GM12872 (cell line): ENCODE data around the gene CES5A.

Experiments
- TF ChIP-seq, protein P1 (sequence below): IDR thresholded peaks from 3 replicates; pipeline ENCODE4 v1.5.1; 2011; ENCODE audit warnings: low read depth, mild to moderate bottlenecking, low read length, moderate library complexity; ENCODE audit not compliant: insufficient read depth

CES5A gene

DNA sequence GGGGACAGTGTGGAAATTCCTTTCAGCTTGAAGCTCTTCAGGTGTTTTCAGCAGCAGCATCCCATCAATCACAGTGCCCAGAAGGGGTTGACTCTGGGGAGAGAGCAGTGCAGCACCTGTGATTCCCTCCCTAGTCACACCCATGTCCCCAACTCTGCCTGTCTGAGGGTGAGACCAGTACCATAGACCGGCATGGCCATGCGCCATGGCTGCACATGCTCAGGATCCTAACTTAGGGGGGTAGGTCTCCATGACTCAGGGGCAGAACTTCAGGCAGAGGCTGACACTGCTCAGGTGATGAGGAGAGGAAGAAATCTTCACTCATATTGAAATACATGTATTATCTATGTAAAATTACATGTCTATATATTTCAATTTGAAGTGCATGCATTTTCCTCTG is 62.2 kb downstream of the CES5A start:
- TF ChIP-seq, protein P1, sequence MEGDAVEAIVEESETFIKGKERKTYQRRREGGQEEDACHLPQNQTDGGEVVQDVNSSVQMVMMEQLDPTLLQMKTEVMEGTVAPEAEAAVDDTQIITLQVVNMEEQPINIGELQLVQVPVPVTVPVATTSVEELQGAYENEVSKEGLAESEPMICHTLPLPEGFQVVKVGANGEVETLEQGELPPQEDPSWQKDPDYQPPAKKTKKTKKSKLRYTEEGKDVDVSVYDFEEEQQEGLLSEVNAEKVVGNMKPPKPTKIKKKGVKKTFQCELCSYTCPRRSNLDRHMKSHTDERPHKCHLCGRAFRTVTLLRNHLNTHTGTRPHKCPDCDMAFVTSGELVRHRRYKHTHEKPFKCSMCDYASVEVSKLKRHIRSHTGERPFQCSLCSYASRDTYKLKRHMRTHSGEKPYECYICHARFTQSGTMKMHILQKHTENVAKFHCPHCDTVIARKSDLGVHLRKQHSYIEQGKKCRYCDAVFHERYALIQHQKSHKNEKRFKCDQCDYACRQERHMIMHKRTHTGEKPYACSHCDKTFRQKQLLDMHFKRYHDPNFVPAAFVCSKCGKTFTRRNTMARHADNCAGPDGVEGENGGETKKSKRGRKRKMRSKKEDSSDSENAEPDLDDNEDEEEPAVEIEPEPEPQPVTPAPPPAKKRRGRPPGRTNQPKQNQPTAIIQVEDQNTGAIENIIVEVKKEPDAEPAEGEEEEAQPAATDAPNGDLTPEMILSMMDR, result no peak

GRCh38 chr16:55811811-55812210 is 63.4 kb downstream of the CES5A start:
- TF ChIP-seq, protein P1, result no peak

DNA sequence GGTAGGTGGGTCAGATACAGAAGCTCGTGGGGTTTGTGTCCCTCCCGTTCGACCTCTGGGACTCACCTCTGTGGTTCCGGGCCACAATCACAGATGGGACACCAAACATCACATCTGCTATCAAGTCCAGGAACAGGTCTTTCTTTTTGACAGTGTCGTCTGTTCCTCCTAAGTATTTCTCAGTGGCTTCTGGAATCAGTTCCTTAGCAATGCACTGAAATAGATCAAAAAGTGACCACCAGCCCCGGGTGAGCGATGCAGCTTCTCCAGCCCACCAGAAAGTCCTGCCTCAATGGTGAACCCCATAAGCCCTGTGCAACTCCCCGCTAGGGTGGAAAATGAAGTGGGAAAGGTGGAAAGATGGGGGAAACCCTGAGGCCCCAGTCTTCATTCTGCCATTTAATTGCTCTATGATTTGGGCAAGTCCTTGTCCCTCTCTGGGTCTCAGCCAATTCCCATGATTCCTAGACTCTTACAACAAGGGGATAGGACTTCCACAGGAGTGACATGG is 64.7 kb downstream of the CES5A start:
- TF ChIP-seq, protein P1, result no peak

DNA sequence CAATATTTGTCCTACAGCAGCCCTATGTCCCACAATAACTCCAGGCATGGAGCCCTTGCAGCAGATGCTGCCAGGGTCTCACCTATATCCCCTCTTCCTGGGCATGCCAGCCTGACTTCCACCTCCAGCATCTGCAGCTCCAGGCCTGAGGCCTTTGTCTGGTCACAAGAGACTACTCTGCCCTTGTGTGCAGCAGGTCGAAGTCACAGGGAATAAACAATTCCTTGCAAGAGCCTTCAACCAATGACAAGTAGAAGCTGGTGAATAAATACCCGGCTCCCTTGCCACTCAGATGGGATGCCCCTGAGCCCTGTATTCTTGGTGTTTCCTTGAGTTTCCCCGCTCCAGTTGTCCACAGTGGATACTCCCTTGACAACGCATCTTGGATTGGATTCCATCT is 65.3 kb downstream of the CES5A start:
- TF ChIP-seq, protein P1, result no peak

DNA sequence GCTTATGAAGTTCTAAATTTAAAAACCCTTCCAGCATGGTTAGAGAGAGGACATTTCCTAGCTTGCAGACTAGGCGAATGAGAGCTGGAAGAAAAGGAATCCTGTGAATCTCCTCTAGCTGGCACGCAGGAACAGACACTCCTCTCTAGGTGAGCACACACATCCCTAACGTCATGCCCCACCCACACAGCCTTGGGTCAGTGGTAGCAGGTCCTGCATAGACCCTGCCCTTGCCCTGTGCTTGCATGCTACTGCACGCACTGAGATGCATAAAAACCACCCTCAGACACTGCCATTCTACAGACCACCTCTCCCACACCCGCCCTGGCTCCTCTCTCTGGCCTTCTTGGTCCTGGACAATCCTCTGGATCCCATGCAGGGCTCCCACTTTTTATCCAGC is 65.8 kb downstream of the CES5A start:
- TF ChIP-seq, protein P1, result no peak
